Activated T-helper 17 cell treated with anti-CD3 and anti-CD28 coated beads, Interleukin-2, amount 50 U/mL, for 72 hours (primary cell): ENCODE measurements around the gene CD151. TPM values are rescaled to one million over a fixed set of nuclear protein-coding genes. Genes with fewer than 3 reads are reported as not detected.

Experiments
- ATAC-seq: fragments of 150-1000 bp; cut with Tn5 transposase; replicated peaks from 2 replicates; pipeline ENCODE4 v1.10.0; 2021; ENCODE audit warnings: mild to moderate bottlenecking, moderate library complexity
- H3K27ac Mint-ChIP-seq: one replicate; pipeline ENCODE4 v1.8.0; 2022; ENCODE audit warnings: mixed read lengths
- H3K27me3 Mint-ChIP-seq: one replicate; pipeline ENCODE4 v1.8.0; 2022; ENCODE audit warnings: mixed read lengths
- H3K36me3 Mint-ChIP-seq: one replicate; pipeline ENCODE4 v1.8.0; 2022; ENCODE audit warnings: low read depth, mild to moderate bottlenecking, mixed read lengths
- H3K4me1 Mint-ChIP-seq: one replicate; pipeline ENCODE4 v1.8.0; 2022; ENCODE audit warnings: mixed read lengths
- H3K4me3 Mint-ChIP-seq: one replicate; pipeline ENCODE4 v1.8.0; 2022; ENCODE audit warnings: mild to moderate bottlenecking, mixed read lengths
- H3K9me3 Mint-ChIP-seq: one replicate; pipeline ENCODE4 v1.8.0; 2022; ENCODE audit warnings: mixed read lengths
- total RNA-seq, 2 donors: library from RNA; stranded (reverse); gene quantifications; one replicate each; pipeline ENCODE4 v1.2.3, GENCODE V29; 2022

CD151 gene
- total RNA-seq, 2 donors from 2014 or later, result 61.5 to 74.6 TPM

DNA sequence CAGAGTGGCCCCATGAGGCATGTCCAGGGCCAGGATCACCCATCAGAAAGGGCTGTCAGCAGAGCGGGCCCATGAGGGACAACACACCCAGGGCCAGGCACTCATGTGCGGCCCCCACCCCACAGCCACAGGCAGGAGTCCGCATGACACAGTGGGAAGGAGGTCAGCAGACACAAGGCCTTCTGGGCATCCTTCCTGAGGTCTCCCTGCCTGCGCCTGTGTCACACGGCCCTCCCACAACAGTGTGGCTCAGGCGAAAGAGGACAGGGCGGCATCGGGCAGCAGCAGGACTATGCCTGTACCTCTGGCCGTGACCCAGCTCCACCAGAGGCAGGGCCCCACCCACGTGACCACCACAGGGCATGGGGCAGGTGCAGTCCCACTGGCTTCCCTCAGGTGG is 50.8 kb downstream of the CD151 start:
- H3K27me3 Mint-ChIP-seq, result no peaks in the 10 kb centered on the region
- H3K9me3 Mint-ChIP-seq, result no peaks in the 10 kb centered on the region
- ATAC-seq, result no peak
- H3K36me3 Mint-ChIP-seq, result peaks cover 41% of the 10 kb centered on the region
- no peak overlapping the region for H3K27ac Mint-ChIP-seq
- H3K4me3 Mint-ChIP-seq, result no peak overlapping the region
- no peaks in the 10 kb centered on the region for H3K4me1 Mint-ChIP-seq

DNA sequence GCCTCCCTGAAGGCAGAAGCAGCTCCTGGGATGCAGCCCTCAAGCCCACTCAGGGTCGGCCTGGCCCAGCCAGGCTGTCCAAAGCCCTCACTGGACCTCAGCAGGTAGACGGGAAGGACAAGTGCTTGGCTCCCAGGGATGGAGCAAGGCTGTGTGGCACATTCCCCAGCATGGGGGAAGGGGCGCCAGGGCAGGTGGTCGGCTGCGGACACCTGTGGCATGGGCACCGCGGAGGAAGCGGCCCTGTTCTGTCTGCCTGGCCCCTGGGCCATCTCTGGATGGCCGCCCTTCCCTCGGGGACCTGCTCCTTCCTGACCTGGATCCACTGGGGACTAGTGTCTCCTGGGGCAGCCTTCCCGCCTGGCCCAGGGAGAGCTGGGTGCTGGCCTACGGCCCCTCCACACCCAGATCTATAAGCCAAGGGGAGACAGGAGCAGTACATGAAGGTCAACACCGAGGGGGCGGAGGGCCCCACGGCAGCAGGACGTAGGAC is 51.9 kb downstream of the CD151 start:
- no peak overlapping the region for H3K27ac Mint-ChIP-seq
- H3K9me3 Mint-ChIP-seq, result no peaks in the 10 kb centered on the region
- H3K36me3 Mint-ChIP-seq, result peaks cover 33% of the 10 kb centered on the region

GRCh38 chr11:886568-886967 is 53.8 kb downstream of the CD151 start:
- no peaks in the 10 kb centered on the region for H3K27me3 Mint-ChIP-seq
- no peaks in the 10 kb centered on the region for H3K4me1 Mint-ChIP-seq
- no peak for ATAC-seq
- no peaks in the 10 kb centered on the region for H3K9me3 Mint-ChIP-seq
- no peak overlapping the region for H3K27ac Mint-ChIP-seq
- H3K4me3 Mint-ChIP-seq, result no peak overlapping the region
- H3K36me3 Mint-ChIP-seq, result peaks cover 21% of the 10 kb centered on the region

More for the DNA sequence above, 51.9 kb downstream of the CD151 start:
- no peaks in the 10 kb centered on the region for H3K27me3 Mint-ChIP-seq
- no peak overlapping the region for H3K4me3 Mint-ChIP-seq
- no peaks in the 10 kb centered on the region for H3K4me1 Mint-ChIP-seq
- ATAC-seq, result no peak

GRCh38 chr11:887589-887988 is 54.8 kb downstream of the CD151 start:
- no peaks in the 10 kb centered on the region for H3K9me3 Mint-ChIP-seq
- H3K27me3 Mint-ChIP-seq, result no peaks in the 10 kb centered on the region
- H3K27ac Mint-ChIP-seq, result no peak overlapping the region
- no peaks in the 10 kb centered on the region for H3K4me1 Mint-ChIP-seq
- H3K4me3 Mint-ChIP-seq, result no peak overlapping the region
- peaks cover 12% of the 10 kb centered on the region for H3K36me3 Mint-ChIP-seq
- ATAC-seq, result no peak

Other genes starting within 250 kb of the CD151 start
- gene IRF7, start 217.0 kb upstream of the CD151 start, total RNA-seq, result 10 to 100 TPM; 14.7 to 25.8 TPM
- gene CDHR5, start 208.0 kb upstream of the CD151 start, total RNA-seq, result not detected
- gene SCT, start 205.8 kb upstream of the CD151 start, total RNA-seq, result not detected
- 1 to 10 TPM in 1 of 2 donors, under 1 TPM in 1; 0.48 to 3.8 TPM for gene DRD4, start 195.7 kb upstream of the CD151 start, total RNA-seq
- gene DEAF1, start 137.7 kb upstream of the CD151 start, total RNA-seq, result 10 to 100 TPM; 43.2 to 56.0 TPM
- gene TMEM80, start 137.1 kb upstream of the CD151 start, total RNA-seq, result 10 to 100 TPM; 11.7 to 14.6 TPM
- 10 to 100 TPM; 23.6 to 34.6 TPM for gene EPS8L2, start 126.7 kb upstream of the CD151 start, total RNA-seq
- 100 to 1,000 TPM; 131 to 255 TPM for gene TALDO1, start 85.5 kb upstream of the CD151 start, total RNA-seq
- gene GATD1, start 55.5 kb upstream of the CD151 start, total RNA-seq, result 10 to 100 TPM; 42.3 to 60.9 TPM
- gene CEND1, start 42.9 kb upstream of the CD151 start, total RNA-seq, result 1 to 10 TPM; 1.2 to 3.9 TPM
- gene SLC25A22, start 34.7 kb upstream of the CD151 start, total RNA-seq, result 10 to 100 TPM; 27.9 to 62.2 TPM
- gene PIDD1, start 27.7 kb upstream of the CD151 start, total RNA-seq, result 10 to 100 TPM; 35.8 to 43.8 TPM
- gene RPLP2, start 23.0 kb upstream of the CD151 start, total RNA-seq, result 1,000 to 10,000 TPM; 2,744 to 3,086 TPM
- 10 to 100 TPM; 36.8 to 39.3 TPM for gene PNPLA2, start 14.0 kb upstream of the CD151 start, total RNA-seq
- gene CRACR2B, start 5.0 kb upstream of the CD151 start, total RNA-seq, result 1 to 10 TPM; 1.4 to 1.9 TPM
- 100 to 1,000 TPM in 1 of 2 donors, 10 to 100 TPM in 1; 41.2 to 106 TPM for gene POLR2L, start 9.6 kb downstream of the CD151 start, total RNA-seq
- 10 to 100 TPM in 1 of 2 donors, 1 to 10 TPM in 1; 6.0 to 11.2 TPM for gene TSPAN4, start 9.9 kb downstream of the CD151 start, total RNA-seq
- gene CHID1, start 77.9 kb downstream of the CD151 start, total RNA-seq, result 10 to 100 TPM; 71.9 to 72.6 TPM
- gene AP2A2, start 92.9 kb downstream of the CD151 start, total RNA-seq, result 10 to 100 TPM; 69.1 to 76.2 TPM
- gene MUC6, start 203.8 kb downstream of the CD151 start, total RNA-seq, result not detected
- gene MUC2, start 241.9 kb downstream of the CD151 start, total RNA-seq, result not detected